PFSK-1 (cell line): ENCODE data around the gene LAMA4.

Source experiments
- POLR2AphosphoS5 ChIP-seq: IDR thresholded peaks from 2 replicates; pipeline ENCODE4 v1.6.1; 2012; ENCODE audit warnings: low read depth, mild to moderate bottlenecking, control low read depth, low read length, moderate library complexity
- REST ChIP-seq, 2 experiments: IDR thresholded peaks; 2 replicates each; pipeline versions ENCODE4 v1.6.1 to v1.8.0; 2011 to 2012; ENCODE audit warnings: low read depth in 2 of 2, low read length in 2 of 2, control low read depth in 1 of 2, inconsistent platforms in 1 of 2, mild to moderate bottlenecking in 1 of 2, moderate library complexity in 1 of 2; ENCODE audit not compliant: insufficient read depth in 1 of 2
- SIN3A ChIP-seq: IDR thresholded peaks from 2 replicates; pipeline ENCODE4 v1.6.1; 2012; ENCODE audit warnings: mild to moderate bottlenecking, low read length, moderate library complexity, borderline replicate concordance; ENCODE audit not compliant: insufficient read depth

- no peak for TF ChIP-seq POLR2AphosphoS5
- TF ChIP-seq SIN3A, result no peak
- no peak for TF ChIP-seq REST (IDR thresholded peaks at IDR 0.05; ENCODE audit: insufficient read depth in 1 of 2, low read depth in 2 of 2, low read length in 2 of 2)
Observed at GRCh38 chr6:112300896-112301295, 46.5 kb upstream of the LAMA4 start.
